NB4 (cell line): Measurements from ENCODE around the gene DYNC1I1.

Experiments used
- POLR2A ChIP-seq: IDR thresholded peaks from 2 replicates; pipeline ENCODE4 v1.6.1; 2011; ENCODE audit warnings: mild to moderate bottlenecking; ENCODE audit not compliant: insufficient read length; ENCODE audit errors: extremely low read depth
- TF ChIP-seq, protein P1 (sequence below): IDR thresholded peaks from one replicate; pipeline ENCODE4 v1.5.1; 2012; ENCODE audit warnings: low read depth, low read length

DNA sequence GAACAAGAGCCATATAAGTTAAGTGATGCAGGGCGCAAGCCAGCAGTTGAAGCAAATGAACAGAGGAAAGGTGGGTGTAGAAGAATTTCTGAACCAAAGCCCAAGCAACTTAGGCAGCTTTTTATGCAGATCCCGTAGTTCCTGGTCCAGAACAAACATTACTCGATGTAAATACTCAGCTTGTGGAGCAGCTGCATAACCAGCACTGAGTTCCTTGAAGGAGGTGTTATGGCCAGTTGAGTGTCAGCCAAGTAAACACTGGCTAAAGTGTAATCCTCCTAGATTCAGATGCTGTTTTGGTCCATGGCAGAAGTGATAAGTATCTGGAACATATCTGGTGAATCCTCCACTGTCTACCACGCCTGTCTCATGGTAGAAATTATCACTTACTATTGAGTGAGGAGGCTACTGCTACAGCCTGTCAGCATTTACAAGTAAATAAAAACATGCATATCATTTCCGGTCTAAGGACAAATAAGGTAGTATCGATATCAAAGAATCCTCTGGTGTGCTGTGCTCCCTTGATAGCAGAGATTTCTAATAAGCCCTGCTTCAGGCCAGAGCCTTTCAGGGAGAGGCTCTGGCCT is 213.9 kb downstream of the DYNC1I1 start:
- TF ChIP-seq, protein P1, sequence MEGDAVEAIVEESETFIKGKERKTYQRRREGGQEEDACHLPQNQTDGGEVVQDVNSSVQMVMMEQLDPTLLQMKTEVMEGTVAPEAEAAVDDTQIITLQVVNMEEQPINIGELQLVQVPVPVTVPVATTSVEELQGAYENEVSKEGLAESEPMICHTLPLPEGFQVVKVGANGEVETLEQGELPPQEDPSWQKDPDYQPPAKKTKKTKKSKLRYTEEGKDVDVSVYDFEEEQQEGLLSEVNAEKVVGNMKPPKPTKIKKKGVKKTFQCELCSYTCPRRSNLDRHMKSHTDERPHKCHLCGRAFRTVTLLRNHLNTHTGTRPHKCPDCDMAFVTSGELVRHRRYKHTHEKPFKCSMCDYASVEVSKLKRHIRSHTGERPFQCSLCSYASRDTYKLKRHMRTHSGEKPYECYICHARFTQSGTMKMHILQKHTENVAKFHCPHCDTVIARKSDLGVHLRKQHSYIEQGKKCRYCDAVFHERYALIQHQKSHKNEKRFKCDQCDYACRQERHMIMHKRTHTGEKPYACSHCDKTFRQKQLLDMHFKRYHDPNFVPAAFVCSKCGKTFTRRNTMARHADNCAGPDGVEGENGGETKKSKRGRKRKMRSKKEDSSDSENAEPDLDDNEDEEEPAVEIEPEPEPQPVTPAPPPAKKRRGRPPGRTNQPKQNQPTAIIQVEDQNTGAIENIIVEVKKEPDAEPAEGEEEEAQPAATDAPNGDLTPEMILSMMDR = no peak
- no peak for TF ChIP-seq POLR2A
